IMR-90 (cell line): ENCODE data around the gene ATRNL1. TPM values are rescaled to one million over a fixed set of nuclear protein-coding genes. Genes with fewer than 3 reads are reported as not detected.

Experiments used
- ATAC-seq: fragments of 200-7000 bp; cut with Tn5 transposase; 2 replicates; pipeline ENCODE4 v1.9.1; 2020; ENCODE audit warnings: low read depth, mild to moderate bottlenecking, moderate library complexity
- BruUV-seq: library from RNA; stranded (reverse); fragments of 400-500 nt; replicated peaks from 2 replicates; lab custom pipeline; 2021; lab: Mats Ljungman, UMichigan
- CTCF ChIA-PET: fragments of 300-600 bp; formaldehyde crosslinking; extraction: SDS; loops from one replicate; lab custom pipeline; 2021; ENCODE audit warnings: antibody characterized with exemption; lab: Yijun Ruan, JAX
- POLR2A ChIA-PET: fragments of 300-600 bp; sonication (Branson Sonifier 250); formaldehyde crosslinking; loops from one replicate; lab custom pipeline; 2022; ENCODE audit warnings: antibody characterized with exemption; ENCODE audit not compliant: unreplicated experiment; lab: Charles Lee
- DNase-seq: peaks from one replicate; pipeline ENCODE4 v3.0.0; 2013
- H2AFZ ChIP-seq: replicated peaks from 2 replicates; pipeline ENCODE3; 2013; ENCODE audit warnings: low read length, mild to moderate bottlenecking; ENCODE audit not compliant: poor library complexity
- H2AK5ac ChIP-seq: 2 replicates; pipeline ENCODE4 v1.6.1; 2013; ENCODE audit warnings: low read depth, low read length, inconsistent platforms
- H2AK9ac ChIP-seq: replicated peaks from 2 replicates; pipeline ENCODE3; 2013; ENCODE audit warnings: mild to moderate bottlenecking, low read depth, low read length, moderate library complexity; ENCODE audit not compliant: poor library complexity
- H2BK120ac ChIP-seq: 2 replicates; pipeline ENCODE4 v1.6.1; 2013; ENCODE audit warnings: low read depth, low read length, inconsistent platforms
- H2BK15ac ChIP-seq: 3 replicates; pipeline ENCODE4 v1.6.1; 2013; ENCODE audit warnings: low read depth, low read length, inconsistent platforms
- H2BK20ac ChIP-seq: 2 replicates; pipeline ENCODE4 v1.6.1; 2013; ENCODE audit warnings: low read depth, mild to moderate bottlenecking, inconsistent platforms, low read length, moderate library complexity
- H2BK5ac ChIP-seq: 2 replicates; pipeline ENCODE4 v1.6.1; 2013; ENCODE audit warnings: mild to moderate bottlenecking, low read depth, low read length, inconsistent platforms; ENCODE audit not compliant: poor library complexity, severe bottlenecking
- H3K14ac ChIP-seq: replicated peaks from 2 replicates; pipeline ENCODE4 v1.6.1; 2013; ENCODE audit warnings: low read depth, low read length, inconsistent platforms
- H3K18ac ChIP-seq: 2 replicates; pipeline ENCODE4 v1.6.1; 2013; ENCODE audit warnings: low read depth, low read length, control low read depth
- H3K23ac ChIP-seq: 2 replicates; pipeline ENCODE4 v1.6.1; 2013; ENCODE audit warnings: low read depth, low read length, inconsistent platforms
- H3K27ac ChIP-seq: 2 replicates; pipeline ENCODE4 v1.5.1; 2013; ENCODE audit warnings: mild to moderate bottlenecking, control low read depth, low read length; ENCODE audit not compliant: insufficient read depth
- H3K27me3 ChIP-seq: 2 replicates; pipeline ENCODE4 v1.6.1; 2013; ENCODE audit warnings: low read length; ENCODE audit not compliant: control insufficient read depth, insufficient read depth
- H3K36me3 ChIP-seq: 2 replicates; pipeline ENCODE4 v1.6.1; 2013; ENCODE audit warnings: low read length, mixed read lengths; ENCODE audit not compliant: control insufficient read depth, insufficient read depth
- H3K4ac ChIP-seq: 2 replicates; pipeline ENCODE4 v1.6.1; 2013; ENCODE audit warnings: low read depth, low read length, inconsistent platforms
- H3K4me1 ChIP-seq: 2 replicates; pipeline ENCODE4 v1.6.1; 2013; ENCODE audit warnings: low read length, mixed read lengths; ENCODE audit not compliant: control insufficient read depth, insufficient read depth
- H3K4me2 ChIP-seq: 2 replicates; pipeline ENCODE4 v1.6.1; 2013; ENCODE audit warnings: low read depth, mild to moderate bottlenecking, control low read depth, low read length, moderate library complexity
- H3K4me3 ChIP-seq: 2 replicates; pipeline ENCODE4 v1.5.1; 2013; ENCODE audit warnings: low read depth, mild to moderate bottlenecking, control low read depth, low read length, moderate library complexity; ENCODE audit not compliant: insufficient read depth
- H3K56ac ChIP-seq: 2 replicates; pipeline ENCODE4 v1.6.1; 2013; ENCODE audit warnings: low read length, inconsistent platforms; ENCODE audit not compliant: insufficient read depth; ENCODE audit errors: extremely low read depth
- H3K79me1 ChIP-seq, 2 experiments: 2 replicates each; pipeline ENCODE4 v1.6.1; 2013; ENCODE audit warnings: low read length in 2 of 2, inconsistent platforms in 1 of 2, low read depth in 1 of 2
- H3K9ac ChIP-seq: 2 replicates; pipeline ENCODE4 v1.6.1; 2013; ENCODE audit warnings: low read depth, low read length, control low read depth
- H3K9me1 ChIP-seq: 2 replicates; pipeline ENCODE4 v1.6.1; 2013; ENCODE audit warnings: low read length, inconsistent platforms; ENCODE audit not compliant: insufficient read depth
- H3K9me3 ChIP-seq: 2 replicates; pipeline ENCODE4 v1.6.1; 2013; ENCODE audit warnings: low read length; ENCODE audit not compliant: control insufficient read depth, insufficient read depth
- H4K20me1 ChIP-seq: 2 replicates; pipeline ENCODE4 v1.6.1; 2013; ENCODE audit warnings: low read length, inconsistent platforms; ENCODE audit not compliant: insufficient read depth
- H4K5ac ChIP-seq: 2 replicates; pipeline ENCODE4 v1.6.1; 2013; ENCODE audit warnings: mild to moderate bottlenecking, low read depth, low read length, control low read depth
- H4K8ac ChIP-seq, 2 experiments: 2 replicates each; pipeline ENCODE4 v1.6.1; 2013; ENCODE audit warnings: low read depth in 2 of 2, low read length in 2 of 2, control low read depth in 1 of 2, inconsistent platforms in 1 of 2
- H4K91ac ChIP-seq: 2 replicates; pipeline ENCODE4 v1.6.1; 2013; ENCODE audit warnings: low read depth, low read length, inconsistent platforms; ENCODE audit not compliant: insufficient read depth
- CHD1 ChIP-seq: IDR thresholded peaks from 2 replicates; pipeline ENCODE4 v1.6.1; 2012; ENCODE audit warnings: low read depth, low read length, improper control_type of control experiment
- MAZ ChIP-seq: IDR thresholded peaks from 2 replicates; pipeline ENCODE4 v1.6.1; 2012; ENCODE audit warnings: low read depth, mild to moderate bottlenecking, low read length, improper control_type of control experiment, moderate library complexity, borderline replicate concordance
- SMC3 ChIP-seq: fragments of 150-350 bp; IDR thresholded peaks from 2 replicates; pipeline ENCODE4 v1.6.1; 2016; ENCODE audit warnings: low read depth, mild to moderate bottlenecking, antibody characterized with exemption, low read length, moderate library complexity
- dilution Hi-C: fragments of 300-500 bp; cut with HindIII; formaldehyde crosslinking; loops from one replicate; pipeline ENCODE4 v1.14.3; 2018; ENCODE audit warnings: low sequenced_read_pairs; ENCODE audit not compliant: unreplicated experiment
- in situ Hi-C: fragments of 300-500 bp; cut with MboI; formaldehyde crosslinking; loops from 3 replicates; pipeline ENCODE4 v1.14.3; 2019; ENCODE audit warnings: low sequenced_read_pairs, inconsistent platforms, mixed read lengths
- intact Hi-C: fragments of 100-400 bp; cut with micrococcal nuclease; formaldehyde crosslinking; loops from 2 replicates; pipeline ENCODE4 v1.10.0; 2022
- polyA plus RNA-seq, 3 experiments: library from polyadenylated mRNA; depleted of rRNA; stranded (reverse); fragments of >200 nt; gene quantifications; 2 replicates each; pipeline ENCODE4 v1.2.3, GENCODE V29; 2012; ENCODE audit warnings: low replicate concordance in 1 of 3
- total RNA-seq: library from RNA; depleted of rRNA; stranded (reverse); fragments of >200 nt; gene quantifications from 2 replicates; pipeline ENCODE4 v1.2.3, GENCODE V29; 2012
- TF ChIP-seq, protein P1 (sequence below): fragments of 150-350 bp; IDR thresholded peaks from 2 replicates; pipeline ENCODE4 v1.6.1; 2016; ENCODE audit warnings: low read depth, mild to moderate bottlenecking, low read length, moderate library complexity, borderline replicate concordance

Gene ATRNL1
- total and polyA plus RNA-seq, 2 of the 4 experiments (the other 2 are of a cell fraction) = 0.18 to 0.19 TPM

- Histone ChIP-seq H3K4me1 (no peaks in the 10 kb centered on the region), H3K9me1 (no peaks in the 10 kb centered on the region), H2BK15ac (no peak overlapping the region), H3K18ac (no peak overlapping the region), H2AK9ac (no peak overlapping the region), H3K36me3 (no peaks in the 10 kb centered on the region), H3K23ac (no peak overlapping the region), H3K27ac (no peak overlapping the region), H2AFZ (no peak overlapping the region), H3K27me3 (no peaks in the 10 kb centered on the region), H3K4me2 (no peak overlapping the region), H3K56ac (no peak overlapping the region), H2AK5ac (no peak overlapping the region), H3K14ac (no peak overlapping the region), H3K9ac (no peak overlapping the region), H4K91ac (no peak overlapping the region), H2BK120ac (no peak overlapping the region), H4K8ac (no peak overlapping the region), H2BK5ac (no peak overlapping the region), H3K4me3 (no peak overlapping the region), H2BK20ac (no peak overlapping the region), H3K4ac (no peak overlapping the region), H3K79me1 (no peaks in the 10 kb centered on the region), H3K9me3 (no peaks in the 10 kb centered on the region), H4K20me1 (no peaks in the 10 kb centered on the region), H4K5ac (no peak overlapping the region)
- in situ Hi-C loops = no loop called here
- no TSS peak for BruUV-seq
- ChIA-PET CTCF (no interaction called here), POLR2A (no interaction called here)
- peak; percentile 39 for DNase-seq
- dilution Hi-C loops = no loop called here
- ATAC-seq = no peak
- TF ChIP-seq SMC3 = no peak
- TF ChIP-seq CHD1 = no peak
- TF ChIP-seq MAZ = no peak
- TF ChIP-seq, protein P1, sequence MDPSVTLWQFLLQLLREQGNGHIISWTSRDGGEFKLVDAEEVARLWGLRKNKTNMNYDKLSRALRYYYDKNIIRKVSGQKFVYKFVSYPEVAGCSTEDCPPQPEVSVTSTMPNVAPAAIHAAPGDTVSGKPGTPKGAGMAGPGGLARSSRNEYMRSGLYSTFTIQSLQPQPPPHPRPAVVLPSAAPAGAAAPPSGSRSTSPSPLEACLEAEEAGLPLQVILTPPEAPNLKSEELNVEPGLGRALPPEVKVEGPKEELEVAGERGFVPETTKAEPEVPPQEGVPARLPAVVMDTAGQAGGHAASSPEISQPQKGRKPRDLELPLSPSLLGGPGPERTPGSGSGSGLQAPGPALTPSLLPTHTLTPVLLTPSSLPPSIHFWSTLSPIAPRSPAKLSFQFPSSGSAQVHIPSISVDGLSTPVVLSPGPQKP = no peak
- intact Hi-C loops = no loop called here
Observed at GRCh38 chr10:115762029-115762428, 668.9 kb downstream of the ATRNL1 start.
